NT2/D1 (cell line): Measurements from ENCODE around the gene CACNA1C.

Experiments used
- SUZ12 ChIP-seq: IDR thresholded peaks from 2 replicates; pipeline ENCODE4 v1.6.1; 2011; ENCODE audit not compliant: insufficient read length, insufficient read depth; ENCODE audit errors: extremely low read depth
- YY1 ChIP-seq: IDR thresholded peaks from 2 replicates; pipeline ENCODE4 v1.6.1; 2011; ENCODE audit not compliant: insufficient read length, insufficient read depth
- ZNF274 ChIP-seq: IDR thresholded peaks from 2 replicates; pipeline ENCODE4 v1.6.1; 2011; ENCODE audit warnings: mild to moderate bottlenecking, low read depth, low read length

DNA sequence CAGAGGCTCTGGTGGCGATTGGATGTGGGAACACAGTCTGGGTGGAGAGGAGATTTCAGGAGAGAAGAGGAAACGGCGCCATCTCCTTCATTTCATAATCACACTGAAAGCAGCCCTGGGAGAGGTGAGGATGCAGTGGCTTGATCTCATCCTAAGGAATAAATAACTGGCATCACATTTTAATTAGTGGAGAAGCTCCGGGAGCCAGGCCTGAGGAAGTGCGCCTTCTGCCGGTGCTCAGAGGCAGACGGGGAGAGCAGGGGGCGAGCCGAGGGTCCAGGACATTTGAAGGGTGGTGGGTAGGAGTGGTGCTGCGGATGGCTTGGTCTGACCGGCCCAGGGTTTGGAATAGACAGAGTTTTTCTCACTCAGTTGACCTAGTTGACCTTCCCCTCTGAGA lies 265.0 kb downstream of the CACNA1C start:
- TF ChIP-seq YY1: no peak
- TF ChIP-seq ZNF274: no peak
- no peak for TF ChIP-seq SUZ12
